ENCODE measurements around the gene SHROOM3.

GRCh38 chr4:76791479-76791878, 356.4 kb downstream of the SHROOM3 start:
- TF ChIP-seq HOMEZ (CRISPR knock-in tag; IDR thresholded peaks at IDR 0.05; ENCODE audit: low read depth) (no peak), ZNF234 (CRISPR knock-in tag; conservative IDR thresholded peaks at IDR 0.05) (no peak), ZNF816 (CRISPR knock-in tag; IDR thresholded peaks at IDR 0.05; ENCODE audit: borderline replicate concordance) (no peak), NR3C1 (CRISPR knock-in tag; IDR thresholded peaks at IDR 0.05) (no peak), ZNF513 (CRISPR knock-in tag; conservative IDR thresholded peaks at IDR 0.05) (no peak), ZNF678 (CRISPR knock-in tag; IDR thresholded peaks at IDR 0.05) (no peak), KDM5A (IDR thresholded peaks at IDR 0.05; ENCODE audit: borderline replicate concordance, low read length) (no peak), CEBPB (IDR thresholded peaks at IDR 0.05; ENCODE audit: borderline replicate concordance, low read depth, low read length) (no peak), ATF4 (CRISPR knock-in tag; IDR thresholded peaks at IDR 0.05) (no peak), PHB2 (IDR thresholded peaks at IDR 0.05; ENCODE audit: partially characterized antibody) (no peak), TCF7L2 (IDR thresholded peaks at IDR 0.05; ENCODE audit: low read depth, low read length) (no peak), NR2F1 (CRISPR knock-in tag; IDR thresholded peaks at IDR 0.05) (no peak)
- TF ChIP-seq, protein P1, sequence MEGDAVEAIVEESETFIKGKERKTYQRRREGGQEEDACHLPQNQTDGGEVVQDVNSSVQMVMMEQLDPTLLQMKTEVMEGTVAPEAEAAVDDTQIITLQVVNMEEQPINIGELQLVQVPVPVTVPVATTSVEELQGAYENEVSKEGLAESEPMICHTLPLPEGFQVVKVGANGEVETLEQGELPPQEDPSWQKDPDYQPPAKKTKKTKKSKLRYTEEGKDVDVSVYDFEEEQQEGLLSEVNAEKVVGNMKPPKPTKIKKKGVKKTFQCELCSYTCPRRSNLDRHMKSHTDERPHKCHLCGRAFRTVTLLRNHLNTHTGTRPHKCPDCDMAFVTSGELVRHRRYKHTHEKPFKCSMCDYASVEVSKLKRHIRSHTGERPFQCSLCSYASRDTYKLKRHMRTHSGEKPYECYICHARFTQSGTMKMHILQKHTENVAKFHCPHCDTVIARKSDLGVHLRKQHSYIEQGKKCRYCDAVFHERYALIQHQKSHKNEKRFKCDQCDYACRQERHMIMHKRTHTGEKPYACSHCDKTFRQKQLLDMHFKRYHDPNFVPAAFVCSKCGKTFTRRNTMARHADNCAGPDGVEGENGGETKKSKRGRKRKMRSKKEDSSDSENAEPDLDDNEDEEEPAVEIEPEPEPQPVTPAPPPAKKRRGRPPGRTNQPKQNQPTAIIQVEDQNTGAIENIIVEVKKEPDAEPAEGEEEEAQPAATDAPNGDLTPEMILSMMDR (CRISPR knock-in tag; IDR thresholded peaks at IDR 0.05), result no peak
- TF ChIP-seq, protein P2, sequence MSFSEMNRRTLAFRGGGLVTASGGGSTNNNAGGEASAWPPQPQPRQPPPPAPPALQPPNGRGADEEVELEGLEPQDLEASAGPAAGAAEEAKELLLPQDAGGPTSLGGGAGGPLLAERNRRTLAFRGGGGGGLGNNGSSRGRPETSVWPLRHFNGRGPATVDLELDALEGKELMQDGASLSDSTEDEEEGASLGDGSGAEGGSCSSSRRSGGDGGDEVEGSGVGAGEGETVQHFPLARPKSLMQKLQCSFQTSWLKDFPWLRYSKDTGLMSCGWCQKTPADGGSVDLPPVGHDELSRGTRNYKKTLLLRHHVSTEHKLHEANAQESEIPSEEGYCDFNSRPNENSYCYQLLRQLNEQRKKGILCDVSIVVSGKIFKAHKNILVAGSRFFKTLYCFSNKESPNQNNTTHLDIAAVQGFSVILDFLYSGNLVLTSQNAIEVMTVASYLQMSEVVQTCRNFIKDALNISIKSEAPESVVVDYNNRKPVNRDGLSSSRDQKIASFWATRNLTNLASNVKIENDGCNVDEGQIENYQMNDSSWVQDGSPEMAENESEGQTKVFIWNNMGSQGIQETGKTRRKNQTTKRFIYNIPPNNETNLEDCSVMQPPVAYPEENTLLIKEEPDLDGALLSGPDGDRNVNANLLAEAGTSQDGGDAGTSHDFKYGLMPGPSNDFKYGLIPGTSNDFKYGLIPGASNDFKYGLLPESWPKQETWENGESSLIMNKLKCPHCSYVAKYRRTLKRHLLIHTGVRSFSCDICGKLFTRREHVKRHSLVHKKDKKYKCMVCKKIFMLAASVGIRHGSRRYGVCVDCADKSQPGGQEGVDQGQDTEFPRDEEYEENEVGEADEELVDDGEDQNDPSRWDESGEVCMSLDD (CRISPR knock-in tag; IDR thresholded peaks at IDR 0.05; ENCODE audit: borderline replicate concordance), result no peak

Data from HepG2 (cell line).